Thyroid gland (tissue), 4 donors: Measurements from ENCODE around the gene EPHA2.

ENCODE experiments used
- CTCF ChIP-seq, 6 experiments: fragments of 200-600 bp in 3 of 6; fragments of 450-650 bp in 3 of 6; sonication (generic) in 3 of 6; IDR thresholded peaks; one replicate each; pipeline ENCODE4 v1.5.1; 2016 to 2019; ENCODE audit warnings: antibody characterized with exemption in 6 of 6, mild to moderate bottlenecking in 2 of 6, inconsistent platforms in 1 of 6, moderate library complexity in 1 of 6
- POLR2A ChIP-seq, 2 donors: fragments of 450-650 bp; IDR thresholded peaks; one replicate each; pipeline ENCODE4 v1.6.1; 2017; ENCODE audit warnings: antibody characterized with exemption in 2 of 2, mild to moderate bottlenecking in 2 of 2, moderate library complexity in 1 of 2

- TF ChIP-seq CTCF (IDR thresholded peaks at IDR 0.05) = peak in 2 of 6 experiments; percentile 6 to 8
- TF ChIP-seq POLR2A (IDR thresholded peaks at IDR 0.05) = no peak
These were observed 34.2 kb upstream of the EPHA2 start for GRCh38 chr1:16189921-16190621.
